ENCODE data around the gene ARMS2. TPM values are rescaled to one million over a fixed set of nuclear protein-coding genes. Genes with fewer than 3 reads are reported as not detected.

The ARMS2 gene
- total and polyA plus RNA-seq, 2 experiments from 2014 or later, result not detected

DNA sequence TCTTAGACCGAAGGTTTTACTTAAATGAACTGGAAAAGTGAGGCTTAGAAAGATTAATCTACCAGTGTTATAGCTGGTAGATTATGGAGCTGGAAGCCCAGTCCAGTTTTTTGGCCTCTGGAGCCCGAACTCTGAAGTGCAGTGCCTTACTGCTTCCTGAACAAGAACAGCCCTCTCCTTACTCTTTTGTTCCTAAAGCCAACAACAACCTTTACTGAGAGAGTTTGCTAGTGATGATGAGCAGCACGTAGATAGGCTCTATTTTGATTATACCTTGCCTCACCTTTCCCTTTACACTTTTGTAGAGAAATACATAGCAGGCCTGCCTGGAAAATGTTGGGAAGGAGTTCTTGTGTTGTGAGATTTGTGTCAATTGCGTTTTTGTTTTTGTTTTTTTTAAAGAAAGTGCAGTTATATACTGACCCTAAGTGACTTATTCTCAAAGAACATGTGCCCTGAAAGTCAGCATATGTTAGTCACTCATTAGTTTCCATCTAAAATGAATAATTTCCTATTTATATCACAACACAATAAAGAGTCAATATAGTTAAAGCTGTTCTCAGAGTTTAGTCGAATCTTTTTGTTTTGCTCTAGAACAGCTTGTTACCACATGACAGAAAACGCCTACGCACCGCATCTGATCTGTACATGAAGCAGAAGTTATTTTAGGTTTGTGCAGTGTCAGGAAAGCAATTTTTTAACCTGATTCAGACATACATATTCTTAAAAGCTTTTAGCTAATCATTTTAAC, 46.9 kb upstream of the ARMS2 start:
- Histone ChIP-seq H2AFZ (no peak overlapping the region), H3K36me3 (ENCODE audit: insufficient read depth) (no peaks in the 10 kb centered on the region), H3K4me3 (no peak overlapping the region), H3K79me2 (replicated peaks; ENCODE audit: insufficient read depth) (no peaks in the 10 kb centered on the region), H3F3A (replicated peaks; ENCODE audit: low read depth) (no peaks in the 10 kb centered on the region), H3K4me2 (no peak overlapping the region), H4K20me1 (replicated peaks; ENCODE audit: insufficient read depth) (no peaks in the 10 kb centered on the region), H3K27ac (ENCODE audit: low read depth) (no peak overlapping the region), H3K9me2 (ENCODE audit: insufficient read depth) (no peaks in the 10 kb centered on the region), H3K27me3 (ENCODE audit: insufficient read depth) (no peaks in the 10 kb centered on the region), H3K4me1 (ENCODE audit: insufficient read depth) (no peaks in the 10 kb centered on the region)
- no peaks in the 10 kb centered on the region for H3K4me1 Mint-ChIP-seq
- no peak for DNase-seq (ENCODE audit: low spot score)
- H3K27me3 Mint-ChIP-seq (ENCODE audit: insufficient read depth, low read depth, poor library complexity), result no peaks in the 10 kb centered on the region
- no peak overlapping the region for H3K4me3 Mint-ChIP-seq
- 0 out of 3 replicates have a peak, but pooled peaks cover 5% of the 10 kb centered on the region for H3K36me3 Mint-ChIP-seq (ENCODE audit: low read depth)
- no peak for TF ChIP-seq NANOG (IDR thresholded peaks at IDR 0.05; ENCODE audit: borderline replicate concordance)
- no peak for TF ChIP-seq CTCF (conservative IDR thresholded peaks at IDR 0.05; ENCODE audit: low read depth in 2 of 2)
- TF ChIP-seq EZH2phosphoT487 (IDR thresholded peaks at IDR 0.05; ENCODE audit: unreplicated experiment), result no peak
- no peak for TF ChIP-seq ETS1 (IDR thresholded peaks at IDR 0.05)
- TF ChIP-seq EZH2 (IDR thresholded peaks at IDR 0.05; ENCODE audit: low read depth, unreplicated experiment), result no peak
- TF ChIP-seq ZNF331 (CRISPR knock-in tag; IDR thresholded peaks at IDR 0.05; ENCODE audit: low read depth), result no peak
- no peaks in the 10 kb centered on the region for H3K9me3 Mint-ChIP-seq
- no peak for ATAC-seq
- H3K27ac Mint-ChIP-seq, result no peak overlapping the region

DNA sequence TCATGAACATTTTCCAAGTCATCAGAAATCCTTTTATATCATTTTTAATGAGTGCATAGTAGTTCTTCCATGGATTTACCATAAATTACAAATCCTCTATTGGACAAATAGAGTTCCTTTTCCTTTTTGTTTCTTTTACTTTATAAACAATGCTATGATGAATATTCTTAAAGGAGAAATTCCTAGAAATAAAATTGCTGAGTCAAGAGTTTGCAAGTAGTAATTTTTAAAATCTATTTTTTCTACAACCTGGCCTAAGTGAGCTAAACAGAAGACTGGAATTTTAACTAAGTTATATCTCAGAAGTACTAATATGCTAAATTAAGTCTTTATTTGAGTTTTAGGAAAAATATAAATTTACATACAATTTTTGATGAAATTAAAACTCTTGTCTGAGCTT, 41.1 kb upstream of the ARMS2 start:
- Histone ChIP-seq H3K4me3 (no peak overlapping the region), H3F3A (replicated peaks; ENCODE audit: low read depth) (no peaks in the 10 kb centered on the region), H3K4me2 (no peak overlapping the region), H3K27ac (ENCODE audit: low read depth) (no peak overlapping the region), H3K27me3 (ENCODE audit: insufficient read depth) (no peaks in the 10 kb centered on the region), H3K9me2 (ENCODE audit: insufficient read depth) (no peaks in the 10 kb centered on the region), H2AFZ (no peak overlapping the region), H3K4me1 (ENCODE audit: insufficient read depth) (no peaks in the 10 kb centered on the region), H3K79me2 (replicated peaks; ENCODE audit: insufficient read depth) (no peaks in the 10 kb centered on the region), H4K20me1 (replicated peaks; ENCODE audit: insufficient read depth) (no peaks in the 10 kb centered on the region), H3K36me3 (ENCODE audit: insufficient read depth) (0 out of 2 replicates have a peak, but pooled peaks cover 4% of the 10 kb centered on the region)
- Mint-ChIP-seq H3K27ac (no peak overlapping the region), H3K9me3 (no peaks in the 10 kb centered on the region), H3K4me1 (no peaks in the 10 kb centered on the region), H3K4me3 (no peak overlapping the region), H3K27me3 (ENCODE audit: insufficient read depth, low read depth, poor library complexity) (no peaks in the 10 kb centered on the region), H3K36me3 (ENCODE audit: low read depth) (peaks cover 15% of the 10 kb centered on the region)
- DNase-seq (ENCODE audit: low spot score) (no peak), ATAC-seq (no peak)
- TF ChIP-seq POLR2AphosphoS5 (IDR thresholded peaks at IDR 0.05; ENCODE audit: low read depth), result no peak
- TF ChIP-seq, protein P1, sequence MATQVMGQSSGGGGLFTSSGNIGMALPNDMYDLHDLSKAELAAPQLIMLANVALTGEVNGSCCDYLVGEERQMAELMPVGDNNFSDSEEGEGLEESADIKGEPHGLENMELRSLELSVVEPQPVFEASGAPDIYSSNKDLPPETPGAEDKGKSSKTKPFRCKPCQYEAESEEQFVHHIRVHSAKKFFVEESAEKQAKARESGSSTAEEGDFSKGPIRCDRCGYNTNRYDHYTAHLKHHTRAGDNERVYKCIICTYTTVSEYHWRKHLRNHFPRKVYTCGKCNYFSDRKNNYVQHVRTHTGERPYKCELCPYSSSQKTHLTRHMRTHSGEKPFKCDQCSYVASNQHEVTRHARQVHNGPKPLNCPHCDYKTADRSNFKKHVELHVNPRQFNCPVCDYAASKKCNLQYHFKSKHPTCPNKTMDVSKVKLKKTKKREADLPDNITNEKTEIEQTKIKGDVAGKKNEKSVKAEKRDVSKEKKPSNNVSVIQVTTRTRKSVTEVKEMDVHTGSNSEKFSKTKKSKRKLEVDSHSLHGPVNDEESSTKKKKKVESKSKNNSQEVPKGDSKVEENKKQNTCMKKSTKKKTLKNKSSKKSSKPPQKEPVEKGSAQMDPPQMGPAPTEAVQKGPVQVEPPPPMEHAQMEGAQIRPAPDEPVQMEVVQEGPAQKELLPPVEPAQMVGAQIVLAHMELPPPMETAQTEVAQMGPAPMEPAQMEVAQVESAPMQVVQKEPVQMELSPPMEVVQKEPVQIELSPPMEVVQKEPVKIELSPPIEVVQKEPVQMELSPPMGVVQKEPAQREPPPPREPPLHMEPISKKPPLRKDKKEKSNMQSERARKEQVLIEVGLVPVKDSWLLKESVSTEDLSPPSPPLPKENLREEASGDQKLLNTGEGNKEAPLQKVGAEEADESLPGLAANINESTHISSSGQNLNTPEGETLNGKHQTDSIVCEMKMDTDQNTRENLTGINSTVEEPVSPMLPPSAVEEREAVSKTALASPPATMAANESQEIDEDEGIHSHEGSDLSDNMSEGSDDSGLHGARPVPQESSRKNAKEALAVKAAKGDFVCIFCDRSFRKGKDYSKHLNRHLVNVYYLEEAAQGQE (IDR thresholded peaks at IDR 0.05; ENCODE audit: unreplicated experiment), result no peak
- no peak for TF ChIP-seq ZNF114 (CRISPR knock-in tag; IDR thresholded peaks at IDR 0.05)
- no peak for TF ChIP-seq JUNB (IDR thresholded peaks at IDR 0.05; ENCODE audit: unreplicated experiment)
- no peak for TF ChIP-seq EZH2 (IDR thresholded peaks at IDR 0.05; ENCODE audit: low read depth, unreplicated experiment)

Measured in GM23338 (cell line).